Choroid plexus epithelial cell (primary cell): ENCODE measurements around the gene ANKUB1.
A peak's percentile ranks its signal among the peaks of the same experiment; 100 is the strongest.

ENCODE experiments used
- DNase-seq: peaks from one replicate; pipeline ENCODE4 v3.0.0-alpha.2; 2010; ENCODE audit warnings: low read depth
- H3K4me3 ChIP-seq: 2 replicates; pipeline ENCODE4 v1.5.1; 2011; ENCODE audit warnings: low read depth, mild to moderate bottlenecking, control low read depth, low read length, moderate library complexity
- TF ChIP-seq, protein P1 (sequence below): conservative IDR thresholded peaks from 2 replicates; pipeline ENCODE4 v1.5.1; 2011; ENCODE audit warnings: low read depth, mild to moderate bottlenecking, control low read depth, inconsistent platforms, low read length, moderate library complexity

The ANKUB1 gene

DNA sequence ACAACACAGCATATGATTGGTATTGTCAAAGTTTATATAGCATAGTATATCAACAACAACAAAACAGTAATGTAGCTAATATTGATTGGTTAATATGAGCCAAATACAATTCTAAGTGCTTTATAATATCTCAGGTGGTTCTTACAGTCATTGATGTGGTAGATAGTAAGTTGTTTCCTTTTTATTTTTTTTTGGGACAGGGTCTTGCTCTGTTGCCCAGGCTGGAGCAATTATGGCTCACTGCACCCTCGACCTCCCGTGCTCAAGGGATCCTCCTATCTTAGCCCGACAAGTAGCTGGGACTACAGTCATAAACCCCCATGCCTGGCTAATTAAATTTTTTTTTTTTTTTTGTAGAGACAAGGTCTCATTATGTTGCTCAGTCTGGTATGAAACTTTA, 23.4 kb upstream of the ANKUB1 start:
- no peak for DNase-seq
- TF ChIP-seq, protein P1, sequence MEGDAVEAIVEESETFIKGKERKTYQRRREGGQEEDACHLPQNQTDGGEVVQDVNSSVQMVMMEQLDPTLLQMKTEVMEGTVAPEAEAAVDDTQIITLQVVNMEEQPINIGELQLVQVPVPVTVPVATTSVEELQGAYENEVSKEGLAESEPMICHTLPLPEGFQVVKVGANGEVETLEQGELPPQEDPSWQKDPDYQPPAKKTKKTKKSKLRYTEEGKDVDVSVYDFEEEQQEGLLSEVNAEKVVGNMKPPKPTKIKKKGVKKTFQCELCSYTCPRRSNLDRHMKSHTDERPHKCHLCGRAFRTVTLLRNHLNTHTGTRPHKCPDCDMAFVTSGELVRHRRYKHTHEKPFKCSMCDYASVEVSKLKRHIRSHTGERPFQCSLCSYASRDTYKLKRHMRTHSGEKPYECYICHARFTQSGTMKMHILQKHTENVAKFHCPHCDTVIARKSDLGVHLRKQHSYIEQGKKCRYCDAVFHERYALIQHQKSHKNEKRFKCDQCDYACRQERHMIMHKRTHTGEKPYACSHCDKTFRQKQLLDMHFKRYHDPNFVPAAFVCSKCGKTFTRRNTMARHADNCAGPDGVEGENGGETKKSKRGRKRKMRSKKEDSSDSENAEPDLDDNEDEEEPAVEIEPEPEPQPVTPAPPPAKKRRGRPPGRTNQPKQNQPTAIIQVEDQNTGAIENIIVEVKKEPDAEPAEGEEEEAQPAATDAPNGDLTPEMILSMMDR: no peak
- no peak overlapping the region for H3K4me3 ChIP-seq

- DNase-seq: no peak
- H3K4me3 ChIP-seq: no peak overlapping the region
- TF ChIP-seq, protein P1: no peak
These were observed 23.0 kb upstream of the ANKUB1 start for GRCh38 chr3:149815321-149815720.

DNA sequence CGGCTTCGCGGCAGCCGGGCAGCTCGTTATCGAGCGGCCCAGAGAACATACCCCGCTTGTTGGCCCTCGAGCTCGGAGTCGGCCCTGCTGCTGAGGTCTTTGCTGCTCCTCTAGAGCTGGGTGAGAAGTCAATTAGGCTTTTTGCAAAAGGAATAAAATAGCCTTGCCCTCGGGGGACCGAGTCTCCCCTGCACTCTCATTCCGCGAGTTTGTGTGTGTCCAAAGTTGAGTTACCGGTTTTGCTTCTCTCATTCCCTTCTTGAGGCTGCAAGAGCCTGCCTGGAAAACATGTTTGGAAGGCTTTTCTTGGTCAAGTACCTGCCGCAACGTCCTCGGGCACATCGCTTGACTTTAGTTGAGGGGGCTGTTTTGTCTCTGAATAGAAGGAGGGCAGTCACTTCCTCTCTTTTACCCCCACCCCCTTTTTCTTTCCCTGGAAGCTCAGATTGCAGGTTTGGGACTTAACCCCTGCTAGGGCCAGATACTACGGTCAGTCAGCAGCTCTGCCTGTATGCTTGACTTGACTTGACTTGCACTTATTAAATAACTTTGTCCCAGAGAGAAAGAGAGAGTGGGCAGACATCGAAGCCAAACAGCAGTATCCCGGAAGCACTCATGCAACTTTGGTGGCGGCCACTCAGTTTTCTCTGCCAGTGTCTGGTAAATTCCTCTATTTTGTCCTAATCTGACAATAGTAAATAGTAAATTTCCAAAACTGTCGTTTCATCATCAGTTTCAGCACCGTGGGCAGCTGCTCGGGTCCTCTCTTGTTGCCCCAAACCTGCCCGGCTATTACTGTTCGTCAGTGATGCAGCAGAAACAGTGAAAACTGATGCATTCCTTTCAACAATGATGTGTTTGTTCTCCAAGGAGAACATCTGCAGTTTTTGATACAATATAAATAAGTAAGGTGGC, 21.3 kb upstream of the ANKUB1 start:
- TF ChIP-seq, protein P1: no peak
- H3K4me3 ChIP-seq: peak overlapping the region; percentile 86
- DNase-seq: peak; percentile 48

GRCh38 chr3:149812606-149813366, 20.4 kb upstream of the ANKUB1 start, which contains the start of gene RNF13:
Gene RNF13, plus strand, starts transcription at chr3:149813215. Its CDS starts 32,812 bp downstream, at chr3:149846027.
- peak; percentile 97 for DNase-seq
- TF ChIP-seq, protein P1: no peak
- peak within 1 kb of the TSS; percentile 86 for H3K4me3 ChIP-seq

DNA sequence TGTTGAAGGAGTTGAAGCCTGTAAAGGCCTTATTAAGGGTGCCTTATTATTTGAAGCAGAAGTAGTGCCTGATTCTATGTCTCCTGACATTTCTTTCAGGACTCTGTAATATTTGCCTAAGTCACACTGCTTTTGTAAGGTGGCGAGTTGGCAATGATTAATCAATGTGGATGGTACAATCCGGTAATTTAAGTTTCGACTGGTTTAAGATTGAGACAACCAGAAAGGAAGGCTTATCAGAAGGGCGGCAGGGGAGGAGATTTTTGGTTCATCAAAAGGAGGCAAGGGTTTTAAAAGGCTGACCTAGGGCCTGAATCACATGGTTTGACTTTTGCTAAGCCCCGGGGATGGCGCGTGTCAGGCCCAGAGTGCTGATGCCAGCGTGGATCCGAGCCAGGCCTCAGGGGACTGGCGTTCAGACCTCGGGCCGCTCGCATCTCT, 19.8 kb upstream of the ANKUB1 start:
- TF ChIP-seq, protein P1: no peak
- peak overlapping the region; percentile 86 for H3K4me3 ChIP-seq
- DNase-seq: no peak

- TF ChIP-seq, protein P1: no peak
- no peak for DNase-seq
- no peak overlapping the region for H3K4me3 ChIP-seq
These were observed 18.5 kb upstream of the ANKUB1 start for GRCh38 chr3:149810846-149811245.
